Activated naive CD4-positive, alpha-beta T cell (primary cell): ENCODE measurements around the gene GPR137.

Experiments
- DNase-seq, 4 experiments: peaks; one replicate each; lab custom pipeline; 2025; lab: John Stamatoyannopoulos, UW

Gene GPR137

GRCh38 chr11:64263947-64264317, 21.7 kb upstream of the GPR137 start:
- no peak for DNase-seq

GRCh38 chr11:64264371-64264852, 21.2 kb upstream of the GPR137 start:
- no peak for DNase-seq

GRCh38 chr11:64265176-64266160, 20.2 kb upstream of the GPR137 start:
- no peak for DNase-seq

GRCh38 chr11:64266339-64266738, 19.3 kb upstream of the GPR137 start:
- DNase-seq: no peak

GRCh38 chr11:64267207-64267945, 18.3 kb upstream of the GPR137 start:
- DNase-seq: no peak

- no peak for DNase-seq
These were observed 17.4 kb upstream of the GPR137 start for GRCh38 chr11:64268025-64268892.

GRCh38 chr11:64268893-64269539, 16.6 kb upstream of the GPR137 start:
- DNase-seq: no peak

GRCh38 chr11:64269540-64270220, 16.0 kb upstream of the GPR137 start:
- DNase-seq: peak; percentile 92 to 95 (median 94)

GRCh38 chr11:64275031-64275800, 10.4 kb upstream of the GPR137 start:
- DNase-seq: no peak

- no peak for DNase-seq
These were observed 9.8 kb upstream of the GPR137 start for GRCh38 chr11:64275841-64276240.

- no peak for DNase-seq
These were observed 8.8 kb upstream of the GPR137 start for GRCh38 chr11:64276653-64277431.

- DNase-seq: no peak
These were observed 7.0 kb upstream of the GPR137 start for GRCh38 chr11:64278576-64279190.

GRCh38 chr11:64281957-64282770, 3.5 kb upstream of the GPR137 start:
- DNase-seq: no peak

GRCh38 chr11:64283092-64283491, 2.6 kb upstream of the GPR137 start:
- DNase-seq: no peak

GRCh38 chr11:64284048-64284961, 1.3 kb upstream of the GPR137 start, which contains the start of gene BAD:
Gene BAD, minus strand, starts transcription at chr11:64284665. Its CDS starts 297 bp downstream, at chr11:64284368.
- DNase-seq: peak; percentile 77 to 91 (median 86)
